ENCODE data around the gene RASAL1. TPM values are rescaled to one million over a fixed set of nuclear protein-coding genes. Genes with fewer than 3 reads are reported as not detected.

The RASAL1 gene
- total and polyA plus RNA-seq, 7 donors: 0.89 TPM; not detected in 6

GRCh38 chr12:113069149-113069548 is 66.4 kb downstream of the RASAL1 start:
- Histone ChIP-seq H3K36me3 (ENCODE audit: insufficient read depth in 1 of 2, low read depth in 1 of 2) (no peaks in the 10 kb centered on the region), H3K4me3 (no peak overlapping the region), H3K27me3 (ENCODE audit: insufficient read depth in 3 of 3, low read length in 2 of 3) (peaks cover 0 to 29% (median 0%) of the 10 kb centered on the region in 3 donors), H3K4me1 (no peaks in the 10 kb centered on the region), H3K27ac (no peak overlapping the region), H3K9me3 (no peaks in the 10 kb centered on the region)
- TF ChIP-seq CTCF (IDR thresholded peaks at IDR 0.05): no peak
- DNase-seq (no peak), ATAC-seq (no peak)
- WGBS, 3 donors: 57 to 82% (median 60%) methylated on average over 5 of the region's 5 CpGs
- intact Hi-C loops (cut with DNase I): no loop called here

GRCh38 chr12:113067987-113068935 is 67.3 kb downstream of the RASAL1 start:
- Histone ChIP-seq H3K27me3 (ENCODE audit: insufficient read depth in 3 of 3, low read length in 2 of 3) (peaks cover 0 to 38% (median 0%) of the 10 kb centered on the region in 3 donors), H3K4me1 (no peaks in the 10 kb centered on the region), H3K36me3 (ENCODE audit: insufficient read depth in 1 of 2, low read depth in 1 of 2) (no peaks in the 10 kb centered on the region), H3K4me3 (no peak overlapping the region), H3K9me3 (no peaks in the 10 kb centered on the region), H3K27ac (no peak overlapping the region)
- ATAC-seq (no peak), DNase-seq (no peak)
- WGBS, 3 donors: 84 to 86% (median 84%) methylated on average over 10 of the region's 10 CpGs
- no peak for TF ChIP-seq CTCF (IDR thresholded peaks at IDR 0.05)
- intact Hi-C loops (cut with DNase I): no loop called here

GRCh38 chr12:113066813-113067400 is 68.7 kb downstream of the RASAL1 start:
- Histone ChIP-seq H3K4me3 (no peak overlapping the region), H3K36me3 (ENCODE audit: insufficient read depth in 1 of 2, low read depth in 1 of 2) (no peaks in the 10 kb centered on the region), H3K9me3 (no peaks in the 10 kb centered on the region), H3K27ac (no peak overlapping the region), H3K4me1 (no peaks in the 10 kb centered on the region), H3K27me3 (ENCODE audit: insufficient read depth in 3 of 3, low read length in 2 of 3) (peaks cover 0 to 48% (median 0%) of the 10 kb centered on the region in 3 donors)
- DNase-seq (no peak), ATAC-seq (no peak)
- intact Hi-C loops (cut with DNase I): no loop called here
- 47 to 51% (median 47%) methylated on average over 13 of the region's 13 CpGs for WGBS, 3 donors
- TF ChIP-seq CTCF (IDR thresholded peaks at IDR 0.05): no peak

- DNase-seq (peak in 1 of 2 donors; percentile 64), ATAC-seq (no peak)
- no peak for TF ChIP-seq CTCF (IDR thresholded peaks at IDR 0.05)
- no peaks in the 10 kb centered on the region for H3K4me1 ChIP-seq
- intact Hi-C loops (cut with DNase I): no loop called here
- no peaks in the 10 kb centered on the region for H3K9me3 ChIP-seq
- no peak overlapping the region for H3K4me3 ChIP-seq
- peaks cover 0 to 58% (median 4%) of the 10 kb centered on the region in 3 donors for H3K27me3 ChIP-seq (ENCODE audit: insufficient read depth in 3 of 3, low read length in 2 of 3)
- no peaks in the 10 kb centered on the region for H3K36me3 ChIP-seq (ENCODE audit: insufficient read depth in 1 of 2, low read depth in 1 of 2)
- 17 to 24% (median 20%) methylated on average over 27 to 31 of the region's 31 CpGs for WGBS, 3 donors
- H3K27ac ChIP-seq: no peak overlapping the region
Observed at GRCh38 chr12:113065126-113066007, 70.2 kb downstream of the RASAL1 start.

Measured in psoas muscle (tissue), 8 donors.